Measurements from ENCODE around the gene ASPSCR1. TPM values are rescaled to one million over a fixed set of nuclear protein-coding genes. Genes with fewer than 3 reads are reported as not detected.

Gene ASPSCR1
- total and polyA plus RNA-seq, 9 of the 15 experiments (the other 6 are each of a cell fraction or from before 2014, with no cell fraction given) = 0.90 to 36.9 (median 11.6) TPM

DNA sequence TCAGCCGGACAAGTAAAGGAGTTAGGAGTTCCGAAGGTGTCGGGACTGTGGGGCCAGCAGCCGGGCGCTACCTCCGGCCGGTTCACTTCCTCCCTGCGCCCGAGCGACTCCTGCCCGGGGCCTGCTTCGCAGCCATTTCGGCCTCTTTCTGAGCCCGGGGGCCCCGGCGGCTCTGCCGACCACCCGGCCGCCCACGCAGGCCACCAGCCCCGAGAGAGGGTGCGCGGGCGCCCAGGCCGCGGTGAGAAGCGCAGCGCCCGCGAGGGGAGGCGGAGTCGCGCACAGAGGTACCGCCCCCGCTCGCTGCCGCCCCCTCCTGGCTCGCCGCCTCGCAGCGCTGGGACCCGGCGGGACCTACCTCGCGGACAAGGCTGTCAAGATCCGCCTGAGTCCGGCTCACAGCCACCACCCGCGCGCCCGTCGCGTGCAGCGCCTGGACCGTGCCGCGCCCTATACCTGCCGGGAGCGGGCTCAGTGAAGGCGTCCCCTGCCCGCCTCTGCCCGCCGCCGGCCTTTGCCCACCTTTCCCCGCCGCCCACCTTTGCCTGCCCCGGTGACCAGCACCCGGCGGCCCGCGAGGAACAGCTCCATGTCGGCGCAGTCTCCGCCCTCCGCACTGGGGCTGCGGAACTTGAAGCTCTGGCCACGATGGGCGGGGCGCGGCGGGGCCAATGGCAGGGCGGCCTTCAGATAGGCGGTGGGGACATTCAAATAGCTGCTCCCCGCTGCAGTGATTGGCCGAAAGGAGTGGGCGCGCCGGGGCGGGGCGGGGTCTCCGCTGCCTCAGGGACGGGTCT lies 59.9 kb downstream of the ASPSCR1 start, which contains the start of gene DCXR (continued):
- TF ChIP-seq YY1 (IDR thresholded peaks at IDR 0.05; ENCODE audit: borderline replicate concordance in 1 of 3, control insufficient read depth in 1 of 3, extremely low read depth in 1 of 3, insufficient read depth in 3 of 3, insufficient read length in 1 of 3, insufficient replicate concordance in 2 of 3, low read depth in 1 of 3, low read length in 2 of 3) = peak in 1 of 3 experiments; percentile 80
- no peak for TF ChIP-seq ZNF507 (tag; conservative IDR thresholded peaks at IDR 0.05)
- no peak for TF ChIP-seq HIVEP1 (CRISPR knock-in tag; IDR thresholded peaks at IDR 0.05)
- TF ChIP-seq, protein P1, sequence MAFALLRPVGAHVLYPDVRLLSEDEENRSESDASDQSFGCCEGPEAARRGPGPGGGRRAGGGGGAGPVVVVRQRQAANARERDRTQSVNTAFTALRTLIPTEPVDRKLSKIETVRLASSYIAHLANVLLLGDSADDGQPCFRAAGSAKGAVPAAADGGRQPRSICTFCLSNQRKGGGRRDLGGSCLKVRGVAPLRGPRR (CRISPR knock-in tag; IDR thresholded peaks at IDR 0.05) = no peak
- no peak for TF ChIP-seq MAFK (IDR thresholded peaks at IDR 0.05; ENCODE audit: low read length)
- no peak; the same call in 1 of the 2 replicates for TF ChIP-seq GABPA (tag; conservative IDR thresholded peaks at IDR 0.05; ENCODE audit: low read depth)
- TF ChIP-seq, protein P2, sequence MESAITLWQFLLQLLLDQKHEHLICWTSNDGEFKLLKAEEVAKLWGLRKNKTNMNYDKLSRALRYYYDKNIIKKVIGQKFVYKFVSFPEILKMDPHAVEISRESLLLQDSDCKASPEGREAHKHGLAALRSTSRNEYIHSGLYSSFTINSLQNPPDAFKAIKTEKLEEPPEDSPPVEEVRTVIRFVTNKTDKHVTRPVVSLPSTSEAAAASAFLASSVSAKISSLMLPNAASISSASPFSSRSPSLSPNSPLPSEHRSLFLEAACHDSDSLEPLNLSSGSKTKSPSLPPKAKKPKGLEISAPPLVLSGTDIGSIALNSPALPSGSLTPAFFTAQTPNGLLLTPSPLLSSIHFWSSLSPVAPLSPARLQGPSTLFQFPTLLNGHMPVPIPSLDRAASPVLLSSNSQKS (CRISPR knock-in tag; IDR thresholded peaks at IDR 0.05) = no peak
- no peak for TF ChIP-seq BDP1 (IDR thresholded peaks at IDR 0.05; ENCODE audit: insufficient read depth, insufficient read length)
- no peak for TF ChIP-seq ZNF707 (CRISPR knock-in tag; conservative IDR thresholded peaks at IDR 0.05)
- TF ChIP-seq, protein P3, sequence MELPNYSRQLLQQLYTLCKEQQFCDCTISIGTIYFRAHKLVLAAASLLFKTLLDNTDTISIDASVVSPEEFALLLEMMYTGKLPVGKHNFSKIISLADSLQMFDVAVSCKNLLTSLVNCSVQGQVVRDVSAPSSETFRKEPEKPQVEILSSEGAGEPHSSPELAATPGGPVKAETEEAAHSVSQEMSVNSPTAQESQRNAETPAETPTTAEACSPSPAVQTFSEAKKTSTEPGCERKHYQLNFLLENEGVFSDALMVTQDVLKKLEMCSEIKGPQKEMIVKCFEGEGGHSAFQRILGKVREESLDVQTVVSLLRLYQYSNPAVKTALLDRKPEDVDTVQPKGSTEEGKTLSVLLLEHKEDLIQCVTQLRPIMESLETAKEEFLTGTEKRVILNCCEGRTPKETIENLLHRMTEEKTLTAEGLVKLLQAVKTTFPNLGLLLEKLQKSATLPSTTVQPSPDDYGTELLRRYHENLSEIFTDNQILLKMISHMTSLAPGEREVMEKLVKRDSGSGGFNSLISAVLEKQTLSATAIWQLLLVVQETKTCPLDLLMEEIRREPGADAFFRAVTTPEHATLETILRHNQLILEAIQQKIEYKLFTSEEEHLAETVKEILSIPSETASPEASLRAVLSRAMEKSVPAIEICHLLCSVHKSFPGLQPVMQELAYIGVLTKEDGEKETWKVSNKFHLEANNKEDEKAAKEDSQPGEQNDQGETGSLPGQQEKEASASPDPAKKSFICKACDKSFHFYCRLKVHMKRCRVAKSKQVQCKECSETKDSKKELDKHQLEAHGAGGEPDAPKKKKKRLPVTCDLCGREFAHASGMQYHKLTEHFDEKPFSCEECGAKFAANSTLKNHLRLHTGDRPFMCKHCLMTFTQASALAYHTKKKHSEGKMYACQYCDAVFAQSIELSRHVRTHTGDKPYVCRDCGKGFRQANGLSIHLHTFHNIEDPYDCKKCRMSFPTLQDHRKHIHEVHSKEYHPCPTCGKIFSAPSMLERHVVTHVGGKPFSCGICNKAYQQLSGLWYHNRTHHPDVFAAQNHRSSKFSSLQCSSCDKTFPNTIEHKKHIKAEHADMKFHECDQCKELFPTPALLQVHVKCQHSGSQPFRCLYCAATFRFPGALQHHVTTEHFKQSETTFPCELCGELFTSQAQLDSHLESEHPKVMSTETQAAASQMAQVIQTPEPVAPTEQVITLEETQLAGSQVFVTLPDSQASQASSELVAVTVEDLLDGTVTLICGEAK (IDR thresholded peaks at IDR 0.05) = peak; percentile 38; the same call in 1 of the 2 replicates
- TF ChIP-seq, protein P3 (CRISPR knock-in tag; IDR thresholded peaks at IDR 0.05) = no peak
- no peak for TF ChIP-seq MEF2D (tag; conservative IDR thresholded peaks at IDR 0.05; ENCODE audit: low read depth)
- TF ChIP-seq, protein P4, sequence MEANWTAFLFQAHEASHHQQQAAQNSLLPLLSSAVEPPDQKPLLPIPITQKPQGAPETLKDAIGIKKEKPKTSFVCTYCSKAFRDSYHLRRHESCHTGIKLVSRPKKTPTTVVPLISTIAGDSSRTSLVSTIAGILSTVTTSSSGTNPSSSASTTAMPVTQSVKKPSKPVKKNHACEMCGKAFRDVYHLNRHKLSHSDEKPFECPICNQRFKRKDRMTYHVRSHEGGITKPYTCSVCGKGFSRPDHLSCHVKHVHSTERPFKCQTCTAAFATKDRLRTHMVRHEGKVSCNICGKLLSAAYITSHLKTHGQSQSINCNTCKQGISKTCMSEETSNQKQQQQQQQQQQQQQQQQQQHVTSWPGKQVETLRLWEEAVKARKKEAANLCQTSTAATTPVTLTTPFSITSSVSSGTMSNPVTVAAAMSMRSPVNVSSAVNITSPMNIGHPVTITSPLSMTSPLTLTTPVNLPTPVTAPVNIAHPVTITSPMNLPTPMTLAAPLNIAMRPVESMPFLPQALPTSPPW (CRISPR knock-in tag; IDR thresholded peaks at IDR 0.05) = peak; percentile 80
- TF ChIP-seq HDAC8 (tag; IDR thresholded peaks at IDR 0.05) = 0 out of 2 replicates have a peak, but pooled peaks have one; percentile 18

Data from K562 (cell line).